ENCODE data around the gene SH3BP5. TPM values are rescaled to one million over a fixed set of nuclear protein-coding genes. Genes with fewer than 3 reads are reported as not detected.

Gene SH3BP5
- total RNA-seq, 1 donor from 2014 or later = 6.3 TPM

GRCh38 chr3:15347737-15348110 is 15.3 kb upstream of the SH3BP5 start:
- Histone ChIP-seq H3K4me3 (ENCODE audit: low read depth, low read length) (no peak overlapping the region), H3K36me3 (ENCODE audit: control insufficient read depth, insufficient read depth, low read length) (no peaks in the 10 kb centered on the region), H3K27me3 (ENCODE audit: control insufficient read depth, insufficient read depth, low read length) (no peaks in the 10 kb centered on the region)
- FAIRE-seq (no peak), DNase-seq (ENCODE audit: low read depth) (no peak)
- TF ChIP-seq, protein P1, sequence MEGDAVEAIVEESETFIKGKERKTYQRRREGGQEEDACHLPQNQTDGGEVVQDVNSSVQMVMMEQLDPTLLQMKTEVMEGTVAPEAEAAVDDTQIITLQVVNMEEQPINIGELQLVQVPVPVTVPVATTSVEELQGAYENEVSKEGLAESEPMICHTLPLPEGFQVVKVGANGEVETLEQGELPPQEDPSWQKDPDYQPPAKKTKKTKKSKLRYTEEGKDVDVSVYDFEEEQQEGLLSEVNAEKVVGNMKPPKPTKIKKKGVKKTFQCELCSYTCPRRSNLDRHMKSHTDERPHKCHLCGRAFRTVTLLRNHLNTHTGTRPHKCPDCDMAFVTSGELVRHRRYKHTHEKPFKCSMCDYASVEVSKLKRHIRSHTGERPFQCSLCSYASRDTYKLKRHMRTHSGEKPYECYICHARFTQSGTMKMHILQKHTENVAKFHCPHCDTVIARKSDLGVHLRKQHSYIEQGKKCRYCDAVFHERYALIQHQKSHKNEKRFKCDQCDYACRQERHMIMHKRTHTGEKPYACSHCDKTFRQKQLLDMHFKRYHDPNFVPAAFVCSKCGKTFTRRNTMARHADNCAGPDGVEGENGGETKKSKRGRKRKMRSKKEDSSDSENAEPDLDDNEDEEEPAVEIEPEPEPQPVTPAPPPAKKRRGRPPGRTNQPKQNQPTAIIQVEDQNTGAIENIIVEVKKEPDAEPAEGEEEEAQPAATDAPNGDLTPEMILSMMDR (IDR thresholded peaks at IDR 0.05; ENCODE audit: insufficient read depth, low read length, severe bottlenecking) = no peak

DNA sequence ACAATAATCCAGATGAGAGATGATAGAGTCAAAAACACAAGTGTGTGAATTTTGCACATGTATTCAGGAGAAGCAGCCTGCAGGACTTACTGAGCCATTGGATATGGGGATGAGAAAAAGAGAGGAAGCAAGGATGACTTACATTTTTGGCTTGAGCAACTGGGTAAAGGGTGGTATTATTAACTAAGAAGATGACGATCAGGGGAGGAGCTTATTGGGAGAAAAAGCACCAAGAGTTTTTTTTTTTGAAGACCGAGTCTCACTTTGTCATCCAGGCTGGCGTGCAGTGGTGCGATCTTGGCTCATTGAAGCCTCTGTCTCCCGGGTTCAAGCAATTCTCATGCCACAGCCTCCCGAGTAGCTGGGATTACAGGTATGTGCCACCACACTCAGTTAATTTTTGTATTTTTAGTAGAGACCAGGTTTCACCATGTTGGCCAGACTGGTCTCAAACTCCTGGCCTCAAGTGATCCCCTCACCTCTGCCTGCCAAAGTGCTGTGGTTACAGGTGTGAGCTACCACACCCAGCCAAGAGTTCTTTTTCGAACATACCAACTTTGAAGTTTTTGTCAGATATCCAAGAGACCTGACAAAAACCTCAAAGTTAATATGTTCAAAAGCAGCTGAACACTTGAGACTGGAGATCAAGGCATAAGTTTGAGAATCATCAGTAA is 14.8 kb upstream of the SH3BP5 start:
- TF ChIP-seq, protein P1 (IDR thresholded peaks at IDR 0.05; ENCODE audit: insufficient read depth, low read length, severe bottlenecking) = no peak
- H3K27me3 ChIP-seq (ENCODE audit: control insufficient read depth, insufficient read depth, low read length) = no peaks in the 10 kb centered on the region
- DNase-seq (ENCODE audit: low read depth) (no peak), FAIRE-seq (no peak)
- H3K36me3 ChIP-seq (ENCODE audit: control insufficient read depth, insufficient read depth, low read length) = no peaks in the 10 kb centered on the region
- H3K4me3 ChIP-seq (ENCODE audit: low read depth, low read length) = no peak overlapping the region

GRCh38 chr3:15346516-15346915 is 14.1 kb upstream of the SH3BP5 start:
- FAIRE-seq = no peak
- no peak overlapping the region for H3K4me3 ChIP-seq (ENCODE audit: low read depth, low read length)
- H3K27me3 ChIP-seq (ENCODE audit: control insufficient read depth, insufficient read depth, low read length) = no peaks in the 10 kb centered on the region
- TF ChIP-seq, protein P1 (IDR thresholded peaks at IDR 0.05; ENCODE audit: insufficient read depth, low read length, severe bottlenecking) = no peak
- H3K36me3 ChIP-seq (ENCODE audit: control insufficient read depth, insufficient read depth, low read length) = no peaks in the 10 kb centered on the region
- DNase-seq (ENCODE audit: low read depth) = no peak

GRCh38 chr3:15345608-15346137 is 13.3 kb upstream of the SH3BP5 start:
- no peaks in the 10 kb centered on the region for H3K36me3 ChIP-seq (ENCODE audit: control insufficient read depth, insufficient read depth, low read length)
- DNase-seq (ENCODE audit: low read depth) (no peak), FAIRE-seq (no peak)
- H3K27me3 ChIP-seq (ENCODE audit: control insufficient read depth, insufficient read depth, low read length) = no peaks in the 10 kb centered on the region
- TF ChIP-seq, protein P1 (IDR thresholded peaks at IDR 0.05; ENCODE audit: insufficient read depth, low read length, severe bottlenecking) = no peak
- H3K4me3 ChIP-seq (ENCODE audit: low read depth, low read length) = no peak overlapping the region

DNA sequence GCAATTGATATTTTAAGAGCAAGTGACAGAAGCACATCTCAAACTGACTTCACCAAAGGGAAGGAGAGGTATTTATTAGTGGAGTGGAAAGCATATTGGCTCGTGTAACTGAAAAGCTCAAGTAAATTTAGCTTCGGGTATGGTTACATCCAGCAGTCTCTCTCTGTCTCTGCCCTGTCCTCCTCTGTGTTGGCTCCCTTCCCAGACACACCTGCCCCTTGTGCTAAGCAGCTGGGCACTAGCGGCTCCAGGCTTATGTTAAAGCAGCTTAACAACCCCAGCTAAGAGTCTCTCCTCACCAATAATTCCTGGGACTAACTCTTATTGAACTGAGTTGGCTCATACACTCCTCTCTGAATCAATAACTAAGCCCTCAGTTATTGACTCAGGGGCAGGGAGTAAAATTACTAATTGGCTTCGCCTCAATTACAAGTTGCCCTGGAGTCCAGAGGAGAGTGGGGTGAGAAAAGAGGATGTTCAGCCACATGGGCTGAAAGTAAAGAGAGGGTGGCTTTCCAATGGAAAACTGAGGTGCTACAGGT is 12.8 kb upstream of the SH3BP5 start:
- TF ChIP-seq, protein P1 (IDR thresholded peaks at IDR 0.05; ENCODE audit: insufficient read depth, low read length, severe bottlenecking) = no peak
- DNase-seq (ENCODE audit: low read depth) (no peak), FAIRE-seq (no peak)
- Histone ChIP-seq H3K36me3 (ENCODE audit: control insufficient read depth, insufficient read depth, low read length) (no peaks in the 10 kb centered on the region), H3K4me3 (ENCODE audit: low read depth, low read length) (no peak overlapping the region), H3K27me3 (ENCODE audit: control insufficient read depth, insufficient read depth, low read length) (no peaks in the 10 kb centered on the region)
